A673 (cell line): Measurements from ENCODE around the gene CELF4.

ENCODE experiments used
- CTCF ChIP-seq: fragments of 300-800, 200-600 bp; sonication (generic); conservative IDR thresholded peaks from 2 replicates; pipeline ENCODE4 v1.5.1; 2017; ENCODE audit warnings: low read depth, mild to moderate bottlenecking, antibody characterized with exemption, low read length, moderate library complexity, mixed read lengths
- EZH2 ChIP-seq: fragments of 200-600 bp; sonication (generic); IDR thresholded peaks from 2 replicates; pipeline ENCODE4 v1.6.1; 2017; ENCODE audit warnings: borderline replicate concordance, low read depth, mild to moderate bottlenecking, mixed read lengths, antibody characterized with exemption, low read length; ENCODE audit not compliant: poor library complexity, severe bottlenecking

- TF ChIP-seq CTCF (no peak), EZH2 (no peak)
Observed at GRCh38 chr18:37412829-37413228, 152.8 kb downstream of the CELF4 start.
